D721Med (cell line): ENCODE data around the gene TSPAN9.

Source experiments
- DNase-seq: peaks from one replicate; pipeline ENCODE4 v3.0.0; 2011; ENCODE audit warnings: low spot score; ENCODE audit not compliant: insufficient read length
- FAIRE-seq: peaks from 2 replicates; lab custom pipeline; 2011; peaks lifted over from hg19 to GRCh38; lab: Jason Lieb, UNC
- CTCF ChIP-seq: IDR thresholded peaks from 2 replicates; pipeline ENCODE4 v1.5.1; 2012; ENCODE audit warnings: mild to moderate bottlenecking, control low read depth; ENCODE audit not compliant: insufficient read depth; ENCODE audit errors: missing control alignments

Gene TSPAN9

GRCh38 chr12:3197131-3197818 is 120.1 kb downstream of the TSPAN9 start:
- FAIRE-seq, result no peak
- no peak for DNase-seq
- no peak for TF ChIP-seq CTCF

- no peak for DNase-seq
- peak; percentile 15 for TF ChIP-seq CTCF
- no peak for FAIRE-seq
Measured at GRCh38 chr12:3199551-3200031, 122.4 kb downstream of the TSPAN9 start.

- DNase-seq (peak; percentile 98), FAIRE-seq (no peak)
- no peak for TF ChIP-seq CTCF
Measured at GRCh38 chr12:3200032-3200617, 122.9 kb downstream of the TSPAN9 start.

- DNase-seq (no peak), FAIRE-seq (no peak)
- no peak for TF ChIP-seq CTCF
Measured at GRCh38 chr12:3200814-3201233, 123.6 kb downstream of the TSPAN9 start.

GRCh38 chr12:3201339-3202051 is 124.3 kb downstream of the TSPAN9 start:
- no peak for TF ChIP-seq CTCF
- DNase-seq, result no peak
- no peak for FAIRE-seq

GRCh38 chr12:3202096-3202495 is 124.9 kb downstream of the TSPAN9 start:
- no peak for FAIRE-seq
- no peak for TF ChIP-seq CTCF
- DNase-seq, result no peak
